HG02885 (cell line): ENCODE measurements around the gene SLC18A3.

Experiments
- ATAC-seq: cut with Tn5 transposase; IDR thresholded peaks from one replicate; pipeline ENCODE4 v1.9.1; 2021; ENCODE audit warnings: mild to moderate bottlenecking; ENCODE audit not compliant: unreplicated experiment, poor library complexity

Gene SLC18A3

DNA sequence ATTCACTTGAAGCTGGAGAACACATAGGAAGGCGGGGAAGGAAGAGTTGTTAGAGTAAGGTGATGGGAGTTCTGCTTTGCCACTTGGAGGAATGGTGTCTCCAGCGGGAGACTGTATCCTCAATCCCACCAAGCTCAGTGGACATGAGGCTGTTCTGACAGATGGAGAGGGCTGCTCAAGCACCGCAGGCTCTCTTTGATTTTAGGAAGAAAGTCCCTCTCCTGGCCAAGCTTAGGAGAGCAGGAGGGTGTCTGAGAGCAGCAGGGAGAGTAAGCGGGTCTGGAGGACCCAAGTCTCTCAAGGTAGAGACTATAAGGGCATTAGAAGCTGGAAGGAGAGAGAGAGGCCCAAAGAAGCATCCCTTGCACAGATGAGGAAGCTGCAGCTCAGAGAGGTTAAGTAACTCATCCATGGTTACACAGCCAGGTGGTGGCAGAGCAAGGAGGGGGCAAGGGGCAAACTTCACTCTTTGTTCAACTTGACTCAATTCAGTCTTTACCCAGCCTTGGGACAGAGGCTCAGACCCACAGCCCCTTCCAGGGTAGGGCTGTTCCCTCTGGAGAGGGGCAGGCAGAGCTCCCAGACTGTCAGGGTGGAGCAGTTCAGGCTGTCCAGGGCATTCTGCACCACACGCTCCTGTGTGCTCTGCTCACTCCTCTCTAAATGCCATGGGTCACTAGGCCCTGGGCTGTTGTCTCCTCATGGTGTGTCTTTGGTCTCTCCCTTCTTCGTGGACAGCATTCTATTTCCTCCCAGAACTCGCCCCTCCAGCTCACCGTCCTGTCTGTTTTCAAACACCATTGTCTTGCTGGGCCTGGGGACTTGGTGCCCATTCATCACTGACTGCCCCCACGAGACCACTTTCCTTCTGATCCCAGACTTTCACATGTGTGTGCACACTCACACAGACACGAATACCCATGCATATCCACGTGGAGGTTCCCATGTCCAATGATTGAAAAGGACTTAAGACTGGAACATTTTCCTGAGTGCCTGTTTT is 12.6 kb downstream of the SLC18A3 start:
- no peak for ATAC-seq

DNA sequence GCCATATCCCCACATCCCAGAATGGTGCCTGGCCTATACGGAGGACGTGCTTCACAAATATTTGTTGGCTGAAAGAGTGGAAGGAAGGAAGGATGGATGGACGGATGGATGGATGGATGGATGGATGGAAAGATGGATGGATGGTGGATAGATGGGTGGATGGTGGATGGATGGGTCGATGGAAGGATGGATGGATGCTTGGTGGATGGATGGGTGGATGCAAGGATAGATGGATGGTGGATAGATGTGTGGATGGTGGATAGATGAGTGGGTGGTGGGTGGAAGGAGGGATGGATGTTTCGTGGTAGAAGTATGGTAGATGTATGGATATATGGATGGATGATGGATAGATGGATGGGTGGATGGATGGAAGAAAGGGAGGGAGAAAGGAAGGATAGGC is 14.5 kb downstream of the SLC18A3 start:
- ATAC-seq = no peak

DNA sequence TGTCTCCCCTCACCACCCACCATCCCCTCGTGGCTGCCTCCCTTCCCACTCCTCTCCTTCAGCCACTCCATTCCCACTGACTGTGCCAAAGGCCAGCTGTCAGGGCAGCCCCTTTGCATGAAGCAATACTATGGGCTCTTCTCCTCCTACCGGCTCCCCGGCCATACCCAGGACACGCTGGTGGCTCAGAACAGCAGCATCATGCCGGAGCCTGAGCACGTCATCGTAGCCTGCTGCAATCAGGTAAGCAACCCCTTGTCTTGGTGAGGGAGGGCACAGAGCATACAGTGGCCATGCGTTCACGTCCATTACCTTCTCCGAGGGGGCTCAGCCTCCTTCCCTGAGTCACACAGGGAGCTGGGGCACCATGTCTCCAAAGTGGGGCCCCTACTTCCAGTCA is 15.3 kb downstream of the SLC18A3 start:
- ATAC-seq = no peak

DNA sequence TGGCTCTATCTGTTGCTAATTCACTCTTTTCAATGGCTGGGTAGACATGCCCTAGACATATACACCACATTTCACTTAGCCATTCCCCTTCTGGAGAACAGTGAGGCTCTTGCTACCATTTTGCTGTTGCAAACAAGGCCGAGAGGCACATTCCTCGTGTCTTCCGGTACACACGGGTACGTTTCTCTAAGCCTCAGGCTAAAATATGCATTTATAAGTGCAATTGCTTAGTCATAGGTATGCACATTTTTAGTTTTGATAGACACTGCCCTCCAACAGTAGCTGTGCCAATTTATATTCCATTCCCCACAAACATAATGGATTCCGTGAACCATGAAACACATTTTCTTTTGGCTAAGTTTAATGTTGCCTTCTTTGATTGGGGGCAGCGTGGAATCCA is 16.9 kb downstream of the SLC18A3 start:
- no peak for ATAC-seq

DNA sequence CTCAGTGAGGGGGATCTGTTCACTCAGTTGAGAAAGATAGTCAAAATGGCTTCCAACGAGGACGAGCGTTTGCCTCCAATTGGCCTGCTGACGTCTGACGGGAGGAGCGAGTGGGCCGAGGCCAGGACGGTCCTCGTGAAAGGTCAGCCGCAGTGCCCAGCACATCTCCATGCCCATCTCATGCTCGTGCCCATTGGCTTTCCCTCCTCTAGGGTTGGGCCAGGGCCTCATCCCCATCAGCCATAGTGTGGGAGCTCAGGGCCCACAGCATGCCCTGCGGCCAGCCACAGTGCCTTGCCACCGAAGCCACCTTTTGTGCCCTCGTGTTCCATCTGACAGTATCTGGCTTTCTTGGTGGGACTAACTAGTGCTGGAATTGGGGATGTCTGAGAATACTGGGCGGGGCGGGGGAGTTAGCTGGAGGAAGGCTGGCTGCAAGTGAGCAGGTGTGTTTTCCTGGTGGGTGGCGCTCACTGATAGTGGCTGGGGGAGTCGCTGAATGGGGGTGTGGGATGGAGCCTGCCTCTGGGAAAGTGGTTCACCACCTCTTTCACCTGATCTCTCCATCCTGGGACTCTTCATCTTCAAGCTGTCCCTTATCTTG is 17.6 kb downstream of the SLC18A3 start:
- no peak for ATAC-seq

DNA sequence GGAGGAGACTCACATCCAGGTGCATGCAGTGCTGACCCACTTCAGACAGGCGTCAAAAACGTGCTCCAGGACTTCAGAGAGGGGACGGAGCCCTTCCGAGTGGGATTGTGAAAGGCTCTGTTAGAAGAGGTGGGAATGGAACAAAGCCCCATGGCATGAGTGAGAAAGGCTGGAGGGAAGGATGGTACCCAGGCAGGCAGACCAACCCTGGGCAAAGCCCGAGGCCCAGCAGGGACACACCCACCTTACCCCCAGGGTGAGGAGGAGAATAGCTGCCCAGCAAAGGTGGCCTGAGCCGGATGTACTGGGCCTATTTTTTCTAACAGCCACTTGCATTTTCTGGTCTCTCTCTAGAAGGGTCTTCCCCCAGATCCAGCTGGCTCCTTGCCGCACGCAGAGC is 18.5 kb downstream of the SLC18A3 start:
- ATAC-seq = no peak

DNA sequence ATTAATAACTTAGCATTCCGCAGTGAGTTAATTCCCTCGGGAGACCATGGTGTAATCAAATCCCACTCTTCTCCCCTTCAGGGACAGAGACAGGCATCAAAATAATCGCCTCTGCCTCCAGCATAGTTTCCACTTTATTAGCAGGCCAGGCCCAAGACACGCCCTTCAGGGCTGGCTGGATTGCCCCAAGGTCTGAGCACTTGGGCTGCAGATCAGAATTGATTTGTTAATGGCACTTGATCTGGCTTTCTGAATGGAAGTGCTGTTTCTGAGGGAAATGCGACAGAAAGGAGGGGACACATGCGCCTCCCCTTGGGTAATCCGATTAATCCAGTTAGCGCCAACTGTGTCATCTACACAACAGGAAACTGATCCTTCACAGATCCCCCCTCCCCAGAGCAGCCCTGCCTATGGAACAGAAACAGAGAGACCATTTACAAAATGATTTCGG is 19.3 kb downstream of the SLC18A3 start:
- ATAC-seq = no peak

DNA sequence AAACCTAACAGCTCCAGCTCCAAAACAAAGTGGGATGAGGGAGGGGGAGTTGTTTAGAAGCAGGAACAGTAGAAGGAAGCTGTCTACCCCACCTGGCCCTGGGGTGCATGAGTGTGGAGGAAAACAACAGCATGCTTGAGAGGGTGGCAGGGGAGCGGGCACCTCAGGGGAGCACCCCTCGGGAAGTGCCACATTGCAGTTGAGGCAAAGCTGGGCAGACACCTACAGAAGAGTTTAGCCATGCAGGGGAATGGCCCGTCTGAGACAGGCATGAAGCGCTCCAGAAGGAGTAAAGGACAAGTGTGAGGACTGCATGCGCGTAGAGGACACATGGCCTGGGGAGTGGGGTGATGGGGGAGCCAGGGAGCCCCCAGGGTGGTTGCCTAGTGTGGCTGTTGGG is 21.9 kb downstream of the SLC18A3 start:
- no peak for ATAC-seq

DNA sequence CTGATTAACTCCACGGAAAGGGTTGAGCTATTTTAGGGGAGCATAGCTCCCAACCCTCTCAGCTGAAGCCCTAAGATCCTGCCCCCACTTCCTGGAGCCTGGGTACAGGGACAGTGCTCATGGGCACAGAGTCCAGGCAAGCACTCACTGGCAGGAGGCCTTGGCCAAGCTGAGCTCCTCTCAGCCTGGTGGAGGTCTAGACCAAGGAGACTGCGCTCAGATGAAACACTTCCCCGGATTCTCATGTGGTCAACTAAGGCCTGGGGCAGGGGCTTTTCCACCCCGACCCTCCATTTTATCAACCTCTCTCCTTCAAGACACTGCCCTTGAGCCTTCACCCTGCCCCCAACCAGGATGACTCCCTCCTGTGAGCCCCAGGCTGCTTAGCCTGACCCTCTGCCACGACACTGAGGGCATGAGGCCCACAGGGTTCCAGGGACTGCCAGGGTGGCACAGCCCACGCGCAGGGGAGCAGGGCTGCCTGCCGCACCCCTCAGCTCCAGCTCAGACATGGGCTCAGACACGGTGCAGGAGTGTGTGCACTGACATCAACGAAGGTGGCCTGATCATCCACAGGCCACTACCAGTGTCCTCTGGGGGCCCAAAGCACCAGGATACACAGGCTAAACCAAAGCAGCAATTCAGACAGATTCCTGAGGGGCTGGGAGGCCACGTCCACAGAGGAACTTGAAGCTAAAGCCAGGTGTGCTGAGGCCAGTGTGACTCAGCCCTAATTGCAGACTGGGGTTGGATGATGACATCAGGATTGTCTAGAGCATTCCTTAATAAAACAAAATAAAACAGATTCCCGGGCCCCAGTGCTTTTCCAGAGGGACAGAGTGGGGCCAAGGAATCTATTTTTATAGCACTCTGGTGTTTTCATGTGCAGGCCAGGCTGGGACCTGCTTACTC is 22.6 kb downstream of the SLC18A3 start:
- ATAC-seq = no peak

DNA sequence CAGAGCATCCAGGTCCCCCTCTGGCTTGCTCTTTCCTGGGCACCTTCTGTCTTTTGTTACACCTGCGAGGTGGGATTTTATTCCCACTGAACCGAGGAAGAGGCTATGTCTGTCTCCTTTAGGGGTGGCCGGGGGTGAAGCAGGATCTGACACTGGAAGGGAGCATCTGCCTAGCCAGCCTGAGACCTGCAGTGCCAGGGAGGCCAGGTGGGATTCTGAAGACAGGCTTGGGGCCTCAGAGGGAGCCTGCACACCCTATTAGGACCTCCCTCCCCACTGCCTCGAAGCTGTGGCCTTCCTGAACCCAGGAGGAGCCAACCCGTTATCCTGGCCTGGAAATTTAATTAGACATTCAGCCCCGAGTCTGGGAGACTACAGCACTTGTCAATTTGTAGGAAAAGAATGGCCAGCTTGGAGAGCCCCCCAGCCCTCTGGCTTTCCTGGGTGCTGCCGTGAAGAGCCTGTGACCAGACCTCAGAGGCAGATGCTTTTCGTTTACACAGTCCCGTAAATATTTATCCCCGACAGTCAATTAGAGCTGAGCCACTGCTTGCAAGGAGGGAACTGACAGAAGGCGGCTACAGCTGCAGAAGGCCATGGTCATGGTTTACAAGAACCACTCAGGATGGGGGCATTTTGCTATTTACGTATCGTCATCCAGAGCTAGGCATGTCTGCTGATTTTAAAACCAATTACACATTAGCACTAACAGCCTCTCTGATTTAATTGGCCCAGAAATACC is 23.4 kb downstream of the SLC18A3 start:
- no peak for ATAC-seq

DNA sequence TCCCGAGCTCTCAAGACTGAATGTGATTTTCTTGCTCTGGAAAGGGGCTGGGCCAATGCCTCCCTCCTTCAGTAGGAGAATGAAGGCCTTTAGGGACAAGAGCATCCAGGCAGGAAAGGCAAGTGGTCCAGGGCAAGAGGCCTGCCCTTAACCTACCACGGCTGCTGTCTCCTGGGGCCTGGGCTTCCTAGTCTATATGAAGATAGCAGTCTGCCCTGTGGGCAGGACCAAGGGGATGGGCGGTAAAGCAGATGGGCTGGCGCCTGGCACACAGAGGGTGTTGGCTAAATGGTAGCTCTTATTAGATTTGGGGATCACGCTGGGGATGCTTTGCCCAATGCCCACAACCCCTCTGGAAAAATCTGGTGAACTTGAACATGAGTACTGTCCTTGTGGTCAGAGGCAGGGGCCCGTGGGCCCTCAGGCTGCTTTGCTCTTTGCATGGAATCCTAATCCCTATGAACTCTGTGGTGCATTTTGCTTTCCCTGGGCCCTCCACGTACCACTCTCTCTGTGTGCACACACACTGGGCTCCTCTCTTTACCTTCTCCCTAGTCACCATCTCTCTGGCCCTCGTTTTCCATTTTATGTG is 24.1 kb downstream of the SLC18A3 start:
- no peak for ATAC-seq

DNA sequence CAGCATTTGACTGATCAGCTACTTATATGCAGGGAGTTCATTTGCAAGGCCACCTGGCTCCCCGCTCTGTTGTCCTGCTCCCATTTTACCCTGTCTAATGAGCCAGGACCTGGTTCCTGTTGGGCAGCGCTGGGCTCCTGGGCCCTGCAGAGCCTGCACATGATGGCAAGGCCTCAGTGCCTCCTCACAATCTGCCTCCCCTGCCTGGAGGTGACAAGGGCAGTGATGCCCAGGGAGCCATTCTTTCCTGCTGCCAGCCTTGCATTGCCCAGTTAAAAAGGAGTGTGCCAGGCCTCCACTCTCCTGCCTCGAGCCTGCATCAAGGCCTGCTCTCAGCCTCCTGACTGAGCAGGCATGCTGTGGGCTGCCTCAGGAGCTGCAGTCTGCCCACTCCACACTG is 32.2 kb downstream of the SLC18A3 start:
- ATAC-seq = no peak

DNA sequence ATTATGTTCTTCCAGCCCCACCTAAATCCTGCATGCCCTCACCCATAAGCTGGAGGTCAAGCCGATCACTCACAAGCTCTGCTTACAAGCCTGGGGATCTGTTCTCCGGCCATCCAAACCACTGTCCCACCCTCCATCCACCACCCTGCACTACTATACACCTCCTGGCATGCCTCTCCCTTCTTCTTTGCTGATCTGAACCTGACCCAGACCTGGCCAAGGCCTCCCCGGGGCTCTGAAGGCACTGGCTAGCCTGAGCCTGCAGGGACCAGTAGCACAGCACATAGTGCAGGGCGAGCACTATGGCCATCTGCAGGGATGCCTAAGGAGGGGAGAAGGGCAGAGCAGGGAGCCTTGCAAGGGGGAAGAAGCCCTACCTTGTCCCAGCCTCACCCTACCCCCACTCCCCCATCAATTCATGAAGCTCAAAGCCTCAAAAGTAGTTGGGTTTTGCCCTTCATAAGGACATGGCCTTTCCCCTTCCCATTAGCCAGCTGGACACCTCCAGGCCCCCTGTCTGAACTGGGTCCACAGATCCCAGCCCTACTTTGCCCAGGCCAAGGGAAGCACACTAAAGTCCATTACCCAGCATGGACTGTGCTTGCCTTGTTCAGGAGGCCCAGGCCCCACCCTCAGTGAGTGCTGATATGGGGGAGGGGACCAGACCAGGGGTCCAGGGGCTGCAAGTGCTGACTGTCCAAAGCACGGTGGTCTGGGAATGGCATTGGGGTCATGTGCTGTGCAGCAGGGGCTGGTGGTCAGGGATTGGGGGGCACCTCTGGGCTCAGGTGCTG is 33.3 kb downstream of the SLC18A3 start:
- ATAC-seq = no peak

DNA sequence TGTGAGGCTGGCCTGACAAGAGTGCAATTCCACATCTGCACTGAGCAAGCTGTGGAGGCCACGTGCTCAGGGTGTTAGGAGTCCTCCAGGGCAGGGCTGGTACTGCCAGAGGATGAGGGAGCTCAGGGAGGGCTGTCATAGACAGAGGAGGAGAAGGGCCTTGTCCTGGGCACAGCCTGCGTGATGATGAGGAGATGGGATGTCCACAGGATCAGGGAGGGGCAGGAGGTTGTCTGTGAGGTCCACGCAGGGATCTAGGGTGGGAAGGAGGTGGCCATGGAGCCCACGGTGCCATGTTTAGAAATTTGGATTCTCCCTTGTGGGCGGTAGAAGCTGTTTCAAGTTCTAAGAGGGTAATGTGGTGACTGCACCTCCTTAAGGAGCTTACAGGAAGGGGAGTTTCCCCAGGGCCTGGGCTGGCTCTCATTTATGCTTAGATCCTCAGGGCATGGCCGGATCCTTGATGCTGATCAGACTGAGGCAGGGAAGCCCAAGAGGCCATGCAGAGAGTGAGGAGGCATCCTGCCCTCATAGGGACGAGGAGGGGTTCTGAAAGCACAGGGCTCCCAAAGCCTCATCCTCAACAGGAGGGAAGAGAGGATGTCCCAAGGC is 34.0 kb downstream of the SLC18A3 start:
- no peak for ATAC-seq

DNA sequence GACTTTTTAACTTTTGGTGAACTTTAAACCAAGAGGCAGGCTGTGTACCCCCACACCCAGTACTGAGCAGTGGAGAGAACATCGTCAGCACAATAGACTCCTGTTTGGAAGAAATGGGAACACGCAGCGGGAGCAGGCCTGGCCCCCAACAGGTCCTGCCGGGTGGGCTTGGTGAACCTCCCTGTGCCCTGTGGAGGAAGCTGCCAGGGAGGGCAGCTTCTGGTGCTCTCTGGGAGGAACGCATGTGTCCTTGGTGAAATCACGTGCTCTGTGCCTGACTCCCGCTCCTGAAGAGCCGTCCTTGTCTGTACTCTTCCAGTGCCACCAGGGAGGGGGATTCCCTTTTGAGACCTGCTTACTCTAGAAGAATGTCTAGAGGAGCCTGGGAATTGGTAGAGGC is 35.3 kb downstream of the SLC18A3 start:
- ATAC-seq = no peak

DNA sequence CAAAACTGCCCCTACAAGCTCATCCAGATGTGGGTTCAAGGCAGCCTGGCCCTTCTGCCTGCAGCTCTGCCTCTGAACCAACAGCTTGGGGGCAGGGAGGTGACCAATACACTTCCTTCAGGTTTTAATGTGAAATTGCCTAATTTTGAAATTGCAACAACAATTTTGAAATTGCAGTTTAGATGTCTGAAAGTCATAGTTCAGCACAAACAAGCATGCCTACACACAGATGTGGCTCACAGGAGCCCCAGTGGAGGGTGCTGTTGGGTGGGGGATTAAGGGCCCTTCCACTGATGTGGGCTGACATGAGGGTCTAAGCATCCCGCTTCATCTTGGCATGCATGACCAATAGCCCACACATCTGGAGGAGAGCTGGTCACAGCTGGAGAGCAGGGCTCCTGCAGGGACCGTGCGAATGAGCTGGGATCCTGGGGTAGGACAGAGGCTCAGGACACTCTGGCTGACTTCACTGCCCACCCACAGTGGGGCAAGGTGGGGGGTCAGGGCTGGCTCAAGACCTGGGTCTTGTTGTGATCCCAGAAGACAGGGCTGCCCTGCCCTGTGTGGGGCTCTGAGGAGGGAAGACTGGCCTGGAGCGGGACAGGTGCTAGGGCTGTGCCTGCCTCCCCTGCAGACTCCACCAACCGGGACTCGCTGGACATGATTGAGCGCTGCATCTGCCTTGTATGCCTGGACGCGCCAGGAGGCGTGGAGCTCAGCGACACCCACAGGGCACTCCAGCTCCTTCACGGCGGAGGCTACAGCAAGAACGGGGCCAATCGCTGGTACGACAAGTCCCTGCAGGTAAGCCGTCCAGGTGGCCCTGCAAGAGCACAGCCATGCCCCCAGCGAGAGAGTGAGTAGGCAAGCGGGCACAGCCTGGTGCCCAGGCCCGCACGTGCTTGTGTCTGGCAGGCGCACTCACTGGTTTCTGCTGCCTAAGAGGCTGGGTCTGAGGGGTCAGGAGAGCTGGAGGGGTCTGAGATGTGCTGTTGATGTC is 36.1 kb downstream of the SLC18A3 start:
- no peak for ATAC-seq

DNA sequence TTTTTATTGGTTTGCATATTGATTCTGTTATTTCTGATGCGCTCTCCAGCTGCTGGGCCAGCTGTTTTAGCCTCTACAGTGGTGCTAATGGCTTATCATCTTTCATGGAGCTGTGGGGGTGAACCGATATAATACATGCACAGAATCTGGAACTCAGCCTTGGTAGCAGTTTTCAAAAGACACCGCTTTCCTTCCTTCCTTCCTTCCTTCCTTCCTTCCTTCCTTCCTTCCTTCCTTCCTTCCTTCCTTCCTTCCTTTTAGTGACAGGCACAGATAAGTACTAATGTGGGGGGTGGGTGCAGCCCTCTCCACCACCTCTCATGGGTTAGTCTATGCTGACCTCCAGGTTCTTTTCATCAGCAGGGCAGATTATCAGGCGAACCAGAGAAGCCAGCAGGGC is 37.4 kb downstream of the SLC18A3 start:
- no peak for ATAC-seq
